ENCODE measurements around the gene GPR146. TPM values are rescaled to one million over a fixed set of nuclear protein-coding genes. Genes with fewer than 3 reads are reported as not detected.
A peak's percentile ranks its signal among the peaks of the same experiment; 100 is the strongest.
"Not testable (repeated sequence)": the region's sequence is repeated elsewhere in the genome, so short reads cannot be mapped to it uniquely, and the experiment has no call there.

GPR146 gene
- total RNA-seq, 1 donor from 2014 or later, result 2.2 TPM

DNA sequence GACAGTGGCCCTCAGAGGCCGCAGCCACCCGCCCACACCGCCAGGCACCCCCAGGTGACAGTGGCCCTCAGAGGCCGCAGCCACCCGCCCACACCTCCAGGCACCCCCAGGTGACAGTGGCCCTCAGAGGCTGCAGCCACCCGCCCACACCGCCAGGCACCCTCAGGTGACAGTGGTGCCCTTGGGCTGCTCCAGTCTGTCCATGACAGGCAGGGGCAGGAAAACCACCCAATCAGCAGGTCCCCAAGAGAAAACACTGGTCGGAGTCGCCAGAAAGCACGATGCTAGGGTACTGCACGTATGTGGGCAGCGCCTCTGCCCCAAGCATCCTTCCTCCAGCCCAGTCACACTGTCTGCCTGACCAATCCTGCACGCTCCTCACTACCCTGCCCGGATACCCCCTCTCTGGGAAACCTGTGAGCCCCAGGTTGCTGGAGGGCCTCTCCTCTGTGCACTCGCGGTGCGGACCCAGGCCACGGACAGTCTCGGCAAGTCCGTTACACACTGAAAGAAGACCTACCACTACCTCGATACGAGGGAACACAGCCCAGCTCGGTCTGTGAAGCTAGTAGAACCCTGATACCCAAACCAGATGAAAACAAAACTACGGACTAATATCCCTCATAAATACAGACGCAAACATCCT lies 11.7 kb upstream of the GPR146 start:
- intact Hi-C loops (cut with micrococcal nuclease), result no loop called here
- H3K4me1 Mint-ChIP-seq (ENCODE audit: low read depth), result peaks cover 30% of the 10 kb centered on the region
- no peak for DNase-seq (ENCODE audit: low spot score)
- H3K36me3 Mint-ChIP-seq (ENCODE audit: low read depth), result no peaks in the 10 kb centered on the region
- no peaks in the 10 kb centered on the region for H3K27me3 Mint-ChIP-seq (ENCODE audit: insufficient read depth)
- H3K4me3 Mint-ChIP-seq, result no peak overlapping the region
- H3K27ac Mint-ChIP-seq, result no peak overlapping the region
- no peaks in the 10 kb centered on the region for H3K9me3 Mint-ChIP-seq

- intact Hi-C loops (cut with micrococcal nuclease), result no loop called here
- no peak overlapping the region for H3K4me3 Mint-ChIP-seq
- DNase-seq (ENCODE audit: low spot score), result no peak
Observed at GRCh38 chr7:1033546-1034145, 10.7 kb upstream of the GPR146 start.

GRCh38 chr7:1034769-1035168 lies 9.6 kb upstream of the GPR146 start:
- H3K27ac Mint-ChIP-seq; H3K27me3 Mint-ChIP-seq (ENCODE audit: insufficient read depth); H3K9me3 Mint-ChIP-seq; intact Hi-C loops (cut with micrococcal nuclease); H3K36me3 Mint-ChIP-seq (ENCODE audit: low read depth); H3K4me3 Mint-ChIP-seq; DNase-seq (ENCODE audit: low spot score): not testable (repeated sequence)
- H3K4me1 Mint-ChIP-seq (ENCODE audit: low read depth), result peaks cover 22% of the 10 kb centered on the region

More at GRCh38 chr7:1033546-1034145, 10.7 kb upstream of the GPR146 start:
- Mint-ChIP-seq H3K9me3 (no peaks in the 10 kb centered on the region), H3K27me3 (ENCODE audit: insufficient read depth) (no peaks in the 10 kb centered on the region), H3K4me1 (ENCODE audit: low read depth) (peaks cover 30% of the 10 kb centered on the region), H3K36me3 (ENCODE audit: low read depth) (no peaks in the 10 kb centered on the region), H3K27ac (no peak overlapping the region)

- intact Hi-C loops (cut with micrococcal nuclease); H3K27ac Mint-ChIP-seq; H3K36me3 Mint-ChIP-seq (ENCODE audit: low read depth); DNase-seq (ENCODE audit: low spot score); H3K27me3 Mint-ChIP-seq (ENCODE audit: insufficient read depth); H3K4me3 Mint-ChIP-seq; H3K9me3 Mint-ChIP-seq: not testable (repeated sequence)
- H3K4me1 Mint-ChIP-seq (ENCODE audit: low read depth), result peaks cover 18% of the 10 kb centered on the region
Observed at GRCh38 chr7:1036164-1036928, 8.0 kb upstream of the GPR146 start.

- not testable (repeated sequence) for H3K9me3 Mint-ChIP-seq; H3K4me3 Mint-ChIP-seq; H3K27ac Mint-ChIP-seq; DNase-seq (ENCODE audit: low spot score); H3K36me3 Mint-ChIP-seq (ENCODE audit: low read depth); H3K27me3 Mint-ChIP-seq (ENCODE audit: insufficient read depth)
- intact Hi-C loops (cut with micrococcal nuclease), result loop anchor here (5.0 kb wide), 1 partner anchor 118 kb away; no protein-coding TSS in a partner anchor
- H3K4me1 Mint-ChIP-seq (ENCODE audit: low read depth), result peaks cover 25% of the 10 kb centered on the region
Observed at GRCh38 chr7:1040233-1040632, 4.1 kb upstream of the GPR146 start.

- DNase-seq (ENCODE audit: low spot score), result no peak
- Mint-ChIP-seq H3K4me1 (ENCODE audit: low read depth) (peaks cover 30% of the 10 kb centered on the region), H3K9me3 (no peaks in the 10 kb centered on the region), H3K27ac (no peak overlapping the region), H3K4me3 (no peak overlapping the region), H3K27me3 (ENCODE audit: insufficient read depth) (peaks cover under 1% of the 10 kb centered on the region), H3K36me3 (ENCODE audit: low read depth) (no peaks in the 10 kb centered on the region)
- intact Hi-C loops (cut with micrococcal nuclease), result loop anchor here (5.0 kb wide), 1 partner anchor 118 kb away; no protein-coding TSS in a partner anchor
Observed at GRCh38 chr7:1040790-1041189, 3.6 kb upstream of the GPR146 start.

- H3K4me3 Mint-ChIP-seq, result no peak overlapping the region
- H3K4me1 Mint-ChIP-seq (ENCODE audit: low read depth), result peaks cover 40% of the 10 kb centered on the region
- intact Hi-C loops (cut with micrococcal nuclease), result loop anchor here (5.0 kb wide), 1 partner anchor 120 kb away; no protein-coding TSS in a partner anchor
- no peaks in the 10 kb centered on the region for H3K9me3 Mint-ChIP-seq
- H3K27ac Mint-ChIP-seq, result no peak overlapping the region
- H3K36me3 Mint-ChIP-seq (ENCODE audit: low read depth), result peaks cover 1% of the 10 kb centered on the region
- DNase-seq (ENCODE audit: low spot score), result no peak
- peaks cover 1% of the 10 kb centered on the region for H3K27me3 Mint-ChIP-seq (ENCODE audit: insufficient read depth)
Observed at GRCh38 chr7:1041551-1042491, 2.5 kb upstream of the GPR146 start.

DNA sequence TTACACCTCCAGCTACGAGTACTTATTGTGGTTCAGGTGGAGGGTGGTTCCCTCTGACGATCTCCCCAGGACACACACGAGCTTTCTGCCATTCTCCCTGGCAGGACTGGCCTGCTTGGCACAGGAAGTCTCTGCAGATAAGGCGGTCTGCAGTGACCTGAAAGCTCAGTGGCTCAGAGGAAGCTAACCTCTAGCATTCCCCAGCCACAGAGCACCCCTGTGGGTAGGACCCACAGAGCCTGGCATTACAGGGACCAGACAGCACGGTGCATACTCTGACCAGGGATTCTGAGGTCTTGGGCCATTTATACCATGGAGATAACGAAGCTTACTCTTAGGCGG lies 1.9 kb upstream of the GPR146 start:
- H3K4me3 Mint-ChIP-seq, result no peak overlapping the region
- peaks cover 1% of the 10 kb centered on the region for H3K36me3 Mint-ChIP-seq (ENCODE audit: low read depth)
- no peak for DNase-seq (ENCODE audit: low spot score)
- intact Hi-C loops (cut with micrococcal nuclease), result loop anchor here (5.0 kb wide), 1 partner anchor 120 kb away; no protein-coding TSS in a partner anchor
- peaks cover 46% of the 10 kb centered on the region for H3K4me1 Mint-ChIP-seq (ENCODE audit: low read depth)
- peaks cover 1% of the 10 kb centered on the region for H3K27me3 Mint-ChIP-seq (ENCODE audit: insufficient read depth)
- no peaks in the 10 kb centered on the region for H3K9me3 Mint-ChIP-seq
- H3K27ac Mint-ChIP-seq, result no peak overlapping the region

DNA sequence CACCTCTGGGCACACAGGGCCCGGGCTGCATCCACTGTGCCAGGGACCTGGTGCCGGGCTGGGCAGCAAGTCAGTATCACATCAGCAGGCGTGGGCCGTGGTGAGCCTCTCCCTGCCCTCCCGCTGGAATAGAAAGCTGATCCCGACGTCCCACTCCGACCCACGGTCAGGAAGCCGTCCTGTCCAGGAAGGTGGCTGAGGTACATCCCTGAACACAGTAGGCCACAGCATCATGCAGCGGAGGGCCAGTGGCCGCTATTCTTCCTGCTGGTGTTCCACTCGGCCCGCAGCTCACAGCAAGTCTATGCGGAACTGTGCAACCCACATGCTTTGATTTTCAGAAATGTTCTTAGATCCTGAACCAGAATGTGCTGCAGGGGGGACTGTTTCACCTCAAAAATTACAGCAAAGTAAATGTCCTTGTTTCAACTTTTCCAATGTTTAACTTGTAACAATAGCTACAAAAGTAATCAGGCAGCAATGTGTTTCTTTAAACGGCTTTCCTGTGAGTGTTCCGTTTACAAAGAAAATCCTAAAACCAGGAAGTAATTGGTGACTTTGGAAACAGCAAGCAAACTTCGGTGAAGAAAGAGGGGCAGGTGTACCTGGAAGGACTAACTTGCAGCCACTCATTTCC lies 676 bp upstream of the GPR146 start:
- intact Hi-C loops (cut with micrococcal nuclease), result loop anchor here (1.0 to 5.0 kb wide), 10 partner anchors 15 to 527 kb away; partner anchors contain the start of genes COX19, GET4, PSMG3 and ZFAND2A
- Mint-ChIP-seq H3K4me1 (ENCODE audit: low read depth) (peaks cover 59% of the 10 kb centered on the region), H3K9me3 (no peaks in the 10 kb centered on the region), H3K4me3 (peak overlapping the region; percentile 77), H3K27ac (peak overlapping the region; percentile 48), H3K27me3 (ENCODE audit: insufficient read depth) (peaks cover 1% of the 10 kb centered on the region), H3K36me3 (ENCODE audit: low read depth) (peaks cover 1% of the 10 kb centered on the region)
- DNase-seq (ENCODE audit: low spot score), result no peak

GRCh38 chr7:1045069-1046063 lies 1.0 kb downstream of the GPR146 start:
- Mint-ChIP-seq H3K9me3 (no peaks in the 10 kb centered on the region), H3K4me3 (peak overlapping the region; percentile 83), H3K27me3 (ENCODE audit: insufficient read depth) (peaks cover 1% of the 10 kb centered on the region), H3K36me3 (ENCODE audit: low read depth) (peaks cover 1% of the 10 kb centered on the region), H3K27ac (peak overlapping the region; percentile 5), H3K4me1 (ENCODE audit: low read depth) (peaks cover 69% of the 10 kb centered on the region)
- intact Hi-C loops (cut with micrococcal nuclease), result loop anchor here (2.0 kb wide), 1 partner anchor 525 kb away; the partner anchor contains the start of gene PSMG3
- no peak for DNase-seq (ENCODE audit: low spot score)
